H1 (cell line): Measurements from ENCODE around the gene TPST2. TPM values are rescaled to one million over a fixed set of nuclear protein-coding genes. Genes with fewer than 3 reads are reported as not detected.

ENCODE experiments used
- SIRT6 ChIP-seq: IDR thresholded peaks from one replicate; pipeline ENCODE4 v1.7.1; 2012; ENCODE audit warnings: low read length, inconsistent platforms
- polyA plus RNA-seq, 7 experiments: library from polyadenylated mRNA; depleted of rRNA in 3 of 7; stranded (reverse) in 5 of 7; unstranded in 2 of 7; fragments of >200 nt in 5 of 7; fragments of 200-250 nt in 2 of 7; gene quantifications; 1 replicate in 5 of 7; 2 replicates in 1 of 7; 4 replicates in 1 of 7; pipeline versions ENCODE4 v1.2.1 to v1.2.3, GENCODE V29; 2011 to 2013; ENCODE audit warnings: missing spikeins in 2 of 7, mixed read lengths in 2 of 7
- total RNA-seq: library from RNA; stranded (reverse); fragmentation: NEBNext Ultra II Directional; extraction: Animal tissue kit (Norgen Biotek cat#: 25700); gene quantifications from 2 replicates; pipeline ENCODE4 v1.2.1, GENCODE V29; 2021

The TPST2 gene
- total and polyA plus RNA-seq, 2 of the 8 experiments (the other 6 are each of a cell fraction or from before 2014, with no cell fraction given), result 58.8 to 143 TPM

DNA sequence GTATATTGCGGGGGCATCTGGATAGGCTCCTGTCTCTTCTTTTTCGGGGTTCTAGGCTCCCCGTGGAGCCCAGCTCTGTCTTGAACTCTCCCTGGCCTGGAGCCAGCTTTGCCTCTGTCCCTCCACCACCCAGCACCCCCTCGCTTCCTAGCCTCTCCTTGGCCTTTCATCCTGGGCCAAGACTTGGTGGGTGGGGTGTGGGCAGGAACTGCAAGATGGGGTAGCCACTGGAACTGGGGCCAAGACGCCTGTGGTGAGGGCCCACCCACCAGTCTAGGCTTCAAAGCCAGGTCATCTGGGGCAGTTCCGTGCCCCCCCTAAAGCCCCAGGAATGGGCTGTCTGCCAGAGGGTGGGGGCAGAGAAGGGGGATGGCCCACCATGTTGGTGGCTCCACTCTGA, 29.6 kb upstream of the TPST2 start (continued):
- no peak for TF ChIP-seq SIRT6
